GM19043 (cell line): ENCODE measurements around the gene ST8SIA2.

Experiments
- ATAC-seq: cut with Tn5 transposase; IDR thresholded peaks from one replicate; pipeline ENCODE4 v1.9.1; 2021; ENCODE audit warnings: low read depth; ENCODE audit not compliant: unreplicated experiment

Gene ST8SIA2

GRCh38 chr15:92395098-92395635 is 1.5 kb downstream of the ST8SIA2 start:
- no peak for ATAC-seq

DNA sequence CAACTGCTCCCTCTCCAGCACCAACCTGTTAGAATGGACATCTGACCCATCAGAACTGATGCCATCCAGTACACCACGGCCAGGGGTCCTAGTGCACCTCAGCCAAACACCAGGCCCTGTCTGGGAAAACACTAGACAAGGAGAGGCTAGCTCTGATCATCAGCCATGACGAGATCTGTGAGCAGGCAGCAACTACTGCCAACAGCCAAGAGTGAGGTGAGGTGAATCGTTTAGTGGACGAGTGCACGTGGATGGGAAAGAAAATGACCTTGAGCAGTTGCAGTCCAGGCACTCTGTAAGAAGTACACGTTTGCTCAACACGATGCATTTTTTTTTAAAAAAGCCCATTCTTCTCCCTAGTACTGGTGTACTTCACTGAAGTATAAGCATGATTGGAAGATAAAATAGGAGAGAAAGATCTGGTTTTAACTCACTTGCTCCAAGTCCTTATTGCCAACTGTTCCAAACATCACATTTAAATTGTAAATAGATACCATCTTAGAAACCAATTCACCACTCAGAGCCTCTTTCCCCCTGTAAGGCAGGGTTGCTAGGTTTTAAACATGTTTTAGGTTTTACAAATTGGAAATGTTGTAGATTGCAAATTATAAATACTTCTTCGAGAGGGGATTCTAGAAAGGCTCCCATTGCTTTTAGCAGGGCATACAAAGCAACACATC is 5.7 kb downstream of the ST8SIA2 start:
- no peak for ATAC-seq

DNA sequence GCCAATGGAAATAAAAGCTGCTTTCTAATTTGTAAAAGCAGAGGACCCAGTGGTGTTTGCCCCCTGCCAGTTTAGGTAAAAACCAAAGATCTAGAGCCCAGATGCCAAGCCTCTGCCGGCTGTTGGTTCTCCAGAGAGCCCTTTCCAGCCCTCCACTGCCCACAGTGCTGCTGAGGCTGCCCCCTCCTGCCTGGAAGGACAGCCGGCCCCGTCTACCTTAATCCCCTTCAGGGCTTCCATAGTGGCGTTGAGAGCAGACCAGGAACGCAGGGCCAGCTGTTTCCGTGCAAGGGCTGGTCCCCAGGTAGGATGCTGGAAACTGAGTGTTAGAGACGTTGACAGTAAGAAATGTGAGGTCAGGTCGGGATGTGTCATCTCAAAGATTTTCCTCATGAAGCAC is 6.9 kb downstream of the ST8SIA2 start:
- ATAC-seq, result no peak

GRCh38 chr15:92400980-92401787 is 7.5 kb downstream of the ST8SIA2 start:
- ATAC-seq, result no peak

- no peak for ATAC-seq
Measured at GRCh38 chr15:92402751-92403150, 9.1 kb downstream of the ST8SIA2 start.

DNA sequence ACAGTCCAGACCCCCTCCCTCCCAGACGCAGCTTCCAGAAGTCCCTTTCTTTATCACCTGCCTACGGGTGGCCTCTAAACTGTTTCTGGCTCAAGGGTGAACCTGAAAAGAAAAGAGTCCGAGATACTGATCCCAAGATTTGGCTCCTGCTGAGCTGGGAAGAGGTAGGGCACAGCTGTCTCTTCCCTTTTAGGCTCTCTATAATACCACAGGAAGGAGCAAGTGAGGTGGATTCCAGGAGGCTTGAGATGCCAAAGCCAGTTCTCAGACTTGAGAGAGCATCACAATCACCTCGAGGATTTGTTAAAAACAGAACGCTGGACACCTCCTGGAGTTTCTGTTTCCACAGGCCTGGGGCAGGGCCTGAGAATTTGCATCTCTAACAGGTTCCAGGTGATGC is 12.3 kb downstream of the ST8SIA2 start:
- ATAC-seq, result no peak

DNA sequence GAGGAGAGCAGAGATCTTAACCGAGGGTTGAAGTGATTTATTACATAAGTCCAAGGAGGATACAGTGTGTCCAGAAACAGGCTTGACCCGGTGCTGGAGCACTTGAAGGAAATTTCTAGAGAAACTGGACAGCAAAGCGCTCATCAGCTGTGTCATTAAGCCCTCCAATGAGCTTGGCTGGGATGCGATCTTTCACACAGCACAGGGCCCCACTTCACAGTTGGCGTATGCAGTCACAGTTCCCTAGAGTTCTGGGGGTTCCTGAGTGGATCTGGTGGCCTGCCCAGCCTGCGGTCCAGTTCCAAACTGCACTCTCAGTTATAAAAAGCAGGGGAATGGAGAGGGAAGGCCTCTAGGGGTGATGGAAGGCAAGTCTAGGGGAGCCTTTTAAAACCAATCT is 13.6 kb downstream of the ST8SIA2 start:
- ATAC-seq, result no peak

- ATAC-seq, result no peak
Measured at GRCh38 chr15:92407916-92408315, 14.2 kb downstream of the ST8SIA2 start.

DNA sequence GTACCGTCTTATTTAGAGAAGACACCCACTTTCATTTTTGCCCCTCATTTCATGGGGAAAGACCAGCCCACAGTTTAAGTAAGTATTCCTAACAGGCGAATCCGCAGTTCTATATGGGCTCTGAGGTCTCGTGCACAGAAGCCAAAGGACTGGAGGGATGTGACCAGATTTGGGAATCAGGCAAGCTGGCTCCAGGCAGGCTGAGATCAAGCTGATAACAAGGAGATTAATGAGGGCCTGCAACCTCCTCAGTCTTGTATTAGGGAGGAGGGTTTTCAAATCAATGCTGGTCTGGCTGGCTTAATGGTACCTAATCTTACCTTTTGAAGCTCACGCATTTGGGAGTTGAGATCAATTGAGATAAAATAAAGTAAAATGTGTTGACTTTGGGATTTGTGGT is 15.3 kb downstream of the ST8SIA2 start:
- ATAC-seq, result no peak

GRCh38 chr15:92409521-92409920 is 15.8 kb downstream of the ST8SIA2 start:
- no peak for ATAC-seq

- no peak for ATAC-seq
Measured at GRCh38 chr15:92410537-92410936, 16.9 kb downstream of the ST8SIA2 start.

DNA sequence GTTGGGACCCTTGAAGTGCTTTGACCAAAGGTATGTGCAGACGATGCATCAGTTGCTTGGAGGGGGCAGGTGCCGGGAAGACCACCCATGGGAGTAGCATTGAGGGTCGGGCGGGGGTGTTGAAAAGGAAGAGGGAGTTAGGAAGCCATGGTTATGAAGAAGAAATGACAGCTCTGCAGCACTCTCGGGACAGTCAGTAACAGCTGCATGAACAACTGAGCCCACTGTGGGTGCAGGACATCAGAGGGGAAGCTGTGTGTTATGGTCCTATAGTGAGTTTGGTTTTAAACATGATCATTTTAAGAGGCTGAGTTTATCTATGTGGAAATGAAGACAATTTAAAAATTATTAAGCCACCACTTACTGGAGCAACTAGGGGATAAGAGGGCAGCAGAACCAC is 17.6 kb downstream of the ST8SIA2 start:
- ATAC-seq, result no peak

DNA sequence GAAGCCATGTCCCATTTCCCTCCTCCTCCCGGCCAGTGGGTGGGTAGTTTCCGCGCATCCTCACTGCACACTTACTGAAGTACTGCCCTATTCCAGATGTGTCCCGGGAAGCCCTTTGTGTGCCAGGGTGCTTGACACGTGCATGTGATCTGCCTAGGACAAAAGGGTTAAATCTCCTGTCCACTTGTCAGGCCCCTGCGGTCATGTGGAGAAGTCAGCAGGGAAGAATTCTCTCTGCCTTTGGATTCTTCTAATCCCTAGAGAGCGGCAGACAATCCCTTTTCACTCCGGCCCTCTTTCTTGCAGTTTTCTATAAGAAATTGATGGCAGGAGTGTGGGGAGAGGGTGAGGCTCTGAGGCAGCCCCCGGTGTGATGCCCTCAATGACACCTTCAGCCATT is 19.8 kb downstream of the ST8SIA2 start:
- ATAC-seq, result no peak

GRCh38 chr15:92415639-92416297 is 22.1 kb downstream of the ST8SIA2 start:
- no peak for ATAC-seq

GRCh38 chr15:92416557-92416956 is 22.9 kb downstream of the ST8SIA2 start:
- ATAC-seq, result no peak

DNA sequence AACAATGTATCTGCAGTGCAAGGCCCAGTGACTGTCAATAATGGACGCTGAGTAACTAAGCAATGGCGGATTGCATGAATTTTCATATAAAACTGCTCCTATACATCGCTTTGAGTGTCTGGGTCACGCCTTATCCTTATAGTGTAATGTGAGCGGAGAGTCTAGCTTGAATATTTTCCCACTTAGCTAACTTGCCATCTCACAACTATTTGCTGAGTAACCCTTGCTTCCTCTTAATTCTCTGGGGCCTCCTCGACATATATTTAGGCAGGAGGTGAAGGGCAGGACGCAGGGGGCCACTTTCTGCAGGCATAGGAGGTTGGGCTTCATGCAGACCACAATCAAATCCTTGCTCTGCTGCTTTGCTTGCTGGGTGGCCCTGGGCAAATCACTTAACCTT is 24.0 kb downstream of the ST8SIA2 start:
- no peak for ATAC-seq

GRCh38 chr15:92418864-92419263 is 25.2 kb downstream of the ST8SIA2 start:
- ATAC-seq, result no peak

GRCh38 chr15:92421976-92422375 is 28.3 kb downstream of the ST8SIA2 start:
- ATAC-seq, result no peak

DNA sequence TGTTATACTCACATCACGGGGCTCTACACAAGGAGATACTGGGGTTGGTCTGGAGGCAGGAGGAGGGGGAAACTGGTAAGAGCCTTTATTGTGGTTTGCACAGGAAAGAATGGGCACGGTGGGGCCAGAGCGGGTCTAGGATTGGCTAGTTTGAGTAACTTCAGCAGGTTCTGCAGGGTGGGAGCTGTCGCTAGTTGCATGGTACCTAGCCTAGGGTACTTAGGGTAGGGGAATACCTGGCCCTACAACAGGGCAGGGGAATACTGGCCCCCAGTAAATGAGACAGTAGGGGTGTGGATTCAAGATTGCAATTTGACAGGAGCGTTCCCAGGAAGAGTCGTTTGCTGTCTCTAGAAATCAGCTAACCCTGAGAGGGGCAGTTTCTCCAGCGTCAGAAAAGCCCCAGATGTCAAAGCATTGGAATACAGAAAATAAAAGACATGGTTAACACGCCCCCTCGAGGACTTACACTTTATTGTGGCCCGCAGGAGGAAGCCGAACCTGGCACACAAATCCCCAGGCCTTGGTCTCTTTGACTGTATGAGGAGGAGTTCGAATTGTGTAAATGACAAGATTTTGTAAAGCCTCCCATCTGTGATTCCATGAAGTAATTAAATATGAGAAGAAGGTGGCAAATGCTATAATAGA is 32.0 kb downstream of the ST8SIA2 start:
- no peak for ATAC-seq

DNA sequence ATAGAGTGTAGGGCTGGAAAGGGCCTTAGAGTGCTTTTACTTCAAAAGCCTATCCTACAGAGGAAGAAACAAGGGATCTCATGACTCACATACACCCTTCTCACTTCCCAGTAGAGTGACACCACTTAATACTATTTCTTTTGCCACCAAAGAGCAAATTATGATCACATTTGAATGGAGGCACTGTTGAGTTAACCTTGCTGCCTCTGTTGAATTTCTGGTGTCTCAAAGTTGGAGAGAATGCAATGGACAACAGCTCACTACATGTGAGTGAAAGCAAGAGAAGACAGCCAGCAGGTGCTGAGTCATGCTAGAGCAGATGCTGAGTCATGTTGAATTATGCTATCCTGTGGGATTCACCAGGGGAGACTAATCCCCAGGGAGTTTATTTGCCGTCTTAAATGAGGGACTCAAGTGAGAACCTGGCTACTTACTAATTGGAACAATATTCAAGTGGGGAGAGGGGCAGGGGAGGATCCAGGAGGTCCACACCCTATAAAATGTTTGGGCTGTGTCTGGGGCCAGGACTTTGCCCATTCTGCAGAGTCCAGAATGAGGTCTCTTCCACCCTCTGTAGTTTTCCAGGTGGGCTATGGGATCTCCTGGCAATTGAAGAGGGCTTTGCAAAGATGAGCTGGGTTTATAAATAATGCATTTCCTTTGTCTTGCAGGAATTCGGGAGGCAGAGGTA is 35.8 kb downstream of the ST8SIA2 start:
- ATAC-seq, result no peak
